ENCODE results near the gene AGBL4.
A peak's percentile ranks its signal among the peaks of the same experiment; 100 is the strongest.

Gene AGBL4

GRCh38 chr1:49183489-49183888 lies 840.3 kb downstream of the AGBL4 start:
- DNase-seq (ENCODE audit: low read depth): no peak

GRCh38 chr1:49181033-49181432 lies 842.7 kb downstream of the AGBL4 start:
- DNase-seq (ENCODE audit: low read depth): no peak
- H3K4me3 ChIP-seq (replicated peaks; ENCODE audit: low read depth, low read length): no peak overlapping the region
- no peak for TF ChIP-seq CTCF (IDR thresholded peaks at IDR 0.05; ENCODE audit: low read length, missing control alignments)

More at GRCh38 chr1:49183489-49183888, 840.3 kb downstream of the AGBL4 start:
- no peak for TF ChIP-seq CTCF (IDR thresholded peaks at IDR 0.05; ENCODE audit: low read length, missing control alignments)
- H3K4me3 ChIP-seq (replicated peaks; ENCODE audit: low read depth, low read length): no peak overlapping the region

- H3K4me3 ChIP-seq (replicated peaks; ENCODE audit: low read depth, low read length): no peak overlapping the region
- TF ChIP-seq CTCF (IDR thresholded peaks at IDR 0.05; ENCODE audit: low read length, missing control alignments): no peak
- DNase-seq (ENCODE audit: low read depth): no peak
Measured at GRCh38 chr1:49171941-49172593, 851.7 kb downstream of the AGBL4 start.

- no peak for DNase-seq (ENCODE audit: low read depth)
- no peak for TF ChIP-seq CTCF (IDR thresholded peaks at IDR 0.05; ENCODE audit: low read length, missing control alignments)
- H3K4me3 ChIP-seq (replicated peaks; ENCODE audit: low read depth, low read length): no peak overlapping the region
Measured at GRCh38 chr1:49166031-49166430, 857.7 kb downstream of the AGBL4 start.

- peak; percentile 0 for DNase-seq (ENCODE audit: low read depth)
- TF ChIP-seq CTCF (IDR thresholded peaks at IDR 0.05; ENCODE audit: low read length, missing control alignments): no peak
- no peak overlapping the region for H3K4me3 ChIP-seq (replicated peaks; ENCODE audit: low read depth, low read length)
Measured at GRCh38 chr1:49163031-49163430, 860.7 kb downstream of the AGBL4 start.

GRCh38 chr1:49160677-49161076 lies 863.1 kb downstream of the AGBL4 start:
- no peak for DNase-seq (ENCODE audit: low read depth)
- TF ChIP-seq CTCF (IDR thresholded peaks at IDR 0.05; ENCODE audit: low read length, missing control alignments): no peak

GRCh38 chr1:49136738-49137251 lies 887.0 kb downstream of the AGBL4 start:
- no peak overlapping the region for H3K4me3 ChIP-seq (replicated peaks; ENCODE audit: low read depth, low read length)
- TF ChIP-seq CTCF (IDR thresholded peaks at IDR 0.05; ENCODE audit: low read length, missing control alignments): no peak
- no peak for DNase-seq (ENCODE audit: low read depth)

More at GRCh38 chr1:49160677-49161076, 863.1 kb downstream of the AGBL4 start:
- no peak overlapping the region for H3K4me3 ChIP-seq (replicated peaks; ENCODE audit: low read depth, low read length)
